Gastroesophageal sphincter (tissue), 4 donors: ENCODE measurements around the gene HESX1. TPM values are rescaled to one million over a fixed set of nuclear protein-coding genes. Genes with fewer than 3 reads are reported as not detected.

Experiments
- ATAC-seq: fragments of 150-250 bp; one replicate; pipeline ENCODE4 v1.9.1; 2016; ENCODE audit warnings: mild to moderate bottlenecking, moderate library complexity
- H3K27ac ChIP-seq, 4 donors: fragments of 200-600 bp; sonication (generic) in 3 of 4; 1 replicate in 3 of 4; 2 replicates in 1 of 4; pipeline ENCODE4 v1.5.1; 2016 to 2019
- H3K27me3 ChIP-seq: fragments of 200-600 bp; sonication (generic); one replicate; pipeline ENCODE4 v1.5.1; 2019
- H3K36me3 ChIP-seq, 2 donors: fragments of 200-600 bp; sonication (generic); one replicate each; pipeline ENCODE4 v1.5.1; 2019; ENCODE audit warnings: control low read depth in 1 of 2
- H3K4me1 ChIP-seq, 3 donors: fragments of 200-600 bp; sonication (generic); 1 replicate in 2 of 3; 2 replicates in 1 of 3; pipeline ENCODE4 v1.5.1; 2016 to 2019; ENCODE audit warnings: control low read depth in 2 of 3
- H3K4me3 ChIP-seq, 2 donors: fragments of 200-600 bp; sonication (generic); one replicate each; pipeline ENCODE4 v1.5.1; 2019; ENCODE audit warnings: mild to moderate bottlenecking in 1 of 2, moderate library complexity in 1 of 2
- H3K9me3 ChIP-seq, 3 donors: fragments of 200-600 bp; sonication (generic); one replicate each; pipeline ENCODE4 v1.5.1; 2017 to 2019; ENCODE audit warnings: control low read depth in 2 of 3
- CTCF ChIP-seq, 4 experiments: fragments of 200-600 bp in 2 of 4; fragments of 450-650 bp in 2 of 4; sonication (generic) in 1 of 4; IDR thresholded peaks; one replicate each; pipeline ENCODE4 v1.5.1; 2017 to 2019; ENCODE audit warnings: antibody characterized with exemption in 4 of 4, mild to moderate bottlenecking in 2 of 4, moderate library complexity in 2 of 4
- EP300 ChIP-seq: sonication (generic); formaldehyde crosslinking; IDR thresholded peaks from one replicate; pipeline ENCODE4 v1.6.1; 2017; ENCODE audit warnings: antibody characterized with exemption, mild to moderate bottlenecking
- POLR2A ChIP-seq, 2 donors: fragments of 450-650 bp; IDR thresholded peaks; one replicate each; pipeline ENCODE4 v1.6.1; 2017; ENCODE audit warnings: antibody characterized with exemption in 2 of 2, mild to moderate bottlenecking in 2 of 2, moderate library complexity in 1 of 2
- POLR2AphosphoS5 ChIP-seq: sonication (generic); formaldehyde crosslinking; IDR thresholded peaks from one replicate; pipeline ENCODE4 v1.6.1; 2017; ENCODE audit warnings: antibody characterized with exemption
- WGBS, 2 donors: methylation state at CpG; one replicate each; pipeline ENCODE4 v1.1.5; 2018; ENCODE audit warnings: low coverage in 1 of 2; 5-methylcytosine and 5-hydroxymethylcytosine counted together
- total RNA-seq, 4 donors: library from RNA; depleted of rRNA; stranded (reverse); fragments of >200 nt; gene quantifications; one replicate each; pipeline ENCODE4 v1.1.0, GENCODE V29; 2016

Gene HESX1
- total RNA-seq, result not detected

GRCh38 chr3:57199895-57200297, at the start of gene HESX1:
Gene HESX1 (minus strand): TSS chr3:57199978. CDS start chr3:57199918, 60 bp downstream.
- 43 to 50% methylated on average over 2 to 3 of the region's 4 CpGs for WGBS, 2 donors

GRCh38 chr3:57244946-57245345, 45.2 kb upstream of the HESX1 start:
- Histone ChIP-seq H3K9me3 (no peaks in the 10 kb centered on the region), H3K27ac (no peak overlapping the region), H3K36me3 (peaks cover 4 to 96% of the 10 kb centered on the region in 2 donors), H3K27me3 (no peaks in the 10 kb centered on the region), H3K4me1 (no peaks in the 10 kb centered on the region), H3K4me3 (no peak overlapping the region)
- TF ChIP-seq POLR2A (IDR thresholded peaks at IDR 0.05) (no peak), EP300 (no peak), CTCF (IDR thresholded peaks at IDR 0.05) (no peak), POLR2AphosphoS5 (no peak)
- 82 to 93% methylated on average over 2 of the region's 2 CpGs for WGBS, 2 donors
- ATAC-seq, result no peak

More at GRCh38 chr3:57199895-57200297, at the start of gene HESX1:
- H3K9me3 ChIP-seq, result no peaks in the 10 kb centered on the region
- TF ChIP-seq POLR2AphosphoS5, result no peak
- no peak for TF ChIP-seq POLR2A (IDR thresholded peaks at IDR 0.05)
- TF ChIP-seq EP300, result no peak
- TF ChIP-seq CTCF (IDR thresholded peaks at IDR 0.05), result no peak
- ATAC-seq, result no peak
- peaks cover 7% of the 10 kb centered on the region for H3K27me3 ChIP-seq
- no peak within 1 kb of the TSS for H3K27ac ChIP-seq
- no peak within 1 kb of the TSS for H3K4me3 ChIP-seq
- H3K36me3 ChIP-seq, result no peaks in the 10 kb centered on the region
- no peaks in the 10 kb centered on the region for H3K4me1 ChIP-seq

GRCh38 chr3:57234613-57235575, 35.1 kb upstream of the HESX1 start:
- no peak for ATAC-seq
- Histone ChIP-seq H3K4me1 (peaks cover 0 to 45% (median 2%) of the 10 kb centered on the region in 3 donors), H3K36me3 (peaks cover 0 to 18% of the 10 kb centered on the region in 2 donors), H3K27me3 (no peaks in the 10 kb centered on the region), H3K9me3 (no peaks in the 10 kb centered on the region), H3K27ac (no peak overlapping the region), H3K4me3 (no peak overlapping the region)
- WGBS, 2 donors, result 81 to 84% methylated on average over 10 to 12 of the region's 13 CpGs
- no peak for TF ChIP-seq POLR2AphosphoS5
- TF ChIP-seq EP300, result no peak
- TF ChIP-seq CTCF (IDR thresholded peaks at IDR 0.05), result no peak
- TF ChIP-seq POLR2A (IDR thresholded peaks at IDR 0.05), result no peak

GRCh38 chr3:57233799-57234198, 34.0 kb upstream of the HESX1 start:
- H3K27me3 ChIP-seq, result no peaks in the 10 kb centered on the region
- TF ChIP-seq POLR2A (IDR thresholded peaks at IDR 0.05), result no peak
- no peak for TF ChIP-seq POLR2AphosphoS5
- TF ChIP-seq CTCF (IDR thresholded peaks at IDR 0.05), result no peak
- 89 to 100% methylated on average over 2 of the region's 2 CpGs for WGBS, 2 donors
- ATAC-seq, result no peak
- no peak overlapping the region for H3K27ac ChIP-seq
- H3K36me3 ChIP-seq, result peaks cover 0 to 13% of the 10 kb centered on the region in 2 donors
- peaks cover 0 to 56% (median 9%) of the 10 kb centered on the region in 3 donors for H3K4me1 ChIP-seq
- no peak overlapping the region for H3K4me3 ChIP-seq
- H3K9me3 ChIP-seq, result no peaks in the 10 kb centered on the region
